Right atrium auricular region (tissue), 2 donors: ENCODE measurements around the gene HSPA6. TPM values are rescaled to one million over a fixed set of nuclear protein-coding genes. Genes with fewer than 3 reads are reported as not detected.

Experiments used
- DNase-seq: peaks from one replicate; pipeline ENCODE4 v3.0.0-alpha.2; 2019; ENCODE audit warnings: low spot score
- H3K27ac ChIP-seq, 2 donors: fragments of 200-600 bp; sonication (generic); 1 replicate in 1 of 2; 2 replicates in 1 of 2; pipeline ENCODE4 v1.5.1; 2016 to 2019
- H3K27me3 ChIP-seq, 2 donors: fragments of 200-600 bp; sonication (generic); one replicate each; pipeline versions ENCODE4 v1.5.1 to v1.6.0; 2017 to 2019
- H3K36me3 ChIP-seq: fragments of 200-600 bp; sonication (generic); one replicate; pipeline ENCODE4 v1.5.1; 2016
- H3K4me1 ChIP-seq, 2 donors: fragments of 200-600 bp; sonication (generic); one replicate each; pipeline versions ENCODE4 v1.5.1 to v1.6.0; 2017 to 2019
- H3K4me3 ChIP-seq, 2 donors: fragments of 200-600 bp; sonication (generic); 1 replicate in 1 of 2; 2 replicates in 1 of 2; pipeline ENCODE4 v1.5.1; 2017 to 2019; ENCODE audit warnings: mild to moderate bottlenecking in 1 of 2, moderate library complexity in 1 of 2
- H3K9me3 ChIP-seq, 2 donors: fragments of 200-600 bp; sonication (generic); one replicate each; pipeline ENCODE4 v1.5.1; 2019
- CTCF ChIP-seq, 2 donors: fragments of 200-600 bp; sonication (generic); IDR thresholded peaks; one replicate each; pipeline ENCODE4 v1.5.1; 2019; ENCODE audit warnings: antibody characterized with exemption in 2 of 2
- total RNA-seq, 2 donors: library from RNA; depleted of rRNA; stranded (reverse); fragments of >200 nt; gene quantifications; one replicate each; pipeline ENCODE4 v1.1.0, GENCODE V29; 2016

HSPA6 gene
- total RNA-seq, 2 donors from 2014 or later: 0.48 to 1.3 TPM

DNA sequence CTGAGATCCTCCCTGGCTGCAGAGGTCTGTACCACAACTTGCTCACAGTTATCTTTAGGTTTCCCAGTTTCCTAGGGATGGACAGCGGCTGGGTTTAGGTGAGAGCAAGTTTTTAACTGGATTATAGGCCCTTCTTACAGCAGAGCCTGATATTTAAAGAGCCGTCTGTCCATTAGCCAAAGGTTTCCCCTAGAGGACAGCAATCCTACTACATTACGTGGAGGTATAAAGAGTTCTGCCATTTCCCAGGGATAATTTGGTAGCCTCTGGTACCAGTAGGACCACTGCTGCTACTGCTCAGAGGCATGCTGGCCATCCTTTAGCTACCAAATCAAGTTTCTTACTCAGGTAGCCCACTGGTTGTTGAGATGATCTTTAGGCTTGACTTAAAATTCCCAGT is 41.0 kb upstream of the HSPA6 start:
- no peak for DNase-seq
- H3K27ac ChIP-seq: no peak overlapping the region
- H3K4me3 ChIP-seq: no peak overlapping the region
- TF ChIP-seq CTCF (IDR thresholded peaks at IDR 0.05): no peak
- no peaks in the 10 kb centered on the region for H3K9me3 ChIP-seq
- H3K4me1 ChIP-seq: peaks cover 0 to 5% of the 10 kb centered on the region in 2 donors
- H3K36me3 ChIP-seq: no peaks in the 10 kb centered on the region
- H3K27me3 ChIP-seq: no peaks in the 10 kb centered on the region

GRCh38 chr1:161484613-161485012 is 39.7 kb upstream of the HSPA6 start:
- no peaks in the 10 kb centered on the region for H3K27me3 ChIP-seq
- H3K9me3 ChIP-seq: no peaks in the 10 kb centered on the region
- H3K4me3 ChIP-seq: no peak overlapping the region
- DNase-seq: no peak
- no peaks in the 10 kb centered on the region for H3K36me3 ChIP-seq
- peaks cover 0 to 5% of the 10 kb centered on the region in 2 donors for H3K4me1 ChIP-seq
- no peak overlapping the region for H3K27ac ChIP-seq
- no peak for TF ChIP-seq CTCF (IDR thresholded peaks at IDR 0.05)

DNA sequence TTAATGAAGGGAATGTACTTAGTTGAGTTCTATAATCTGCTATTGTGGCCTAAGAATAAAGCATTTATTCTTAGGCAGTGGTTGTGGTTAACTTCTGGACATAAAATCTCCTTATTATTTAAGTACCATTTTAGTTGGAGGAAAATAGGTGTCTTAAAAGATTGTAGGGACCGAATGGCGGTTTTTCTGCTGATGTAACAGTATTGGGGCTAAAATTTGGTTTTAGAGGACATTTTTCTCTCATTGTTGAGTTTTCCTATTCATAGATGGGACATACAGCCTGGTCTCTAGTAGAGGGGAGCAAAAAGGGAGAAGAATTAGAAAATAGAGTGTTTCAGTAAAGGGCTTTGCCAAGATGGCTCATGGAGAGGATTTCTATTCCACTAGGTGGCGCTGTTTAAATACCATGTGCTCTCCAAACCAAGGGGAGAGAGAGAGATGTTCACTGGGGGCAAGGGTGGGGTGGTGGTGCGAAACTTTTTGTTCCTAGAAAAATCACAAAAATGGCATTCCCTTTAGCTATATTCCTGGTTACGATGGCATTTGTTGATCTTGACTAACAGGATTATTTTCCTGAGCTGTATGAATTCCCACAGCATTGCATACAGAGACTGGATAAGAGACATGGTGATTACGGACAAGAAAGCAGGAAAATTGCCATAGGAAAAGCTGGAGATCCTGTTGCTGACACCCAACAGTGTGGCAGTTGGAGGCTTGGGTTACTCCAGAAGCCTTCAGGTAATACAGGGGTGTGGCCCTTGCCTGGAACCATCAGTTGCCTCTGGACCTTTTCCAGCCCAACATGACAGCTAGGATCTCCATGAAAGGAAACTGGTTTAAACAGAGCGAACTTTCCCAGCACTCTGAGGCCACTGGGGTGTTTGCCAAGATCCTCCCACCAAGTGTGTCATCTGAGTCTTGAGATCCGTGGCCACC is 37.3 kb upstream of the HSPA6 start:
- TF ChIP-seq CTCF (IDR thresholded peaks at IDR 0.05): peak; percentile 59 to 83
- peak; percentile 68 for DNase-seq
- Histone ChIP-seq H3K27ac (no peak overlapping the region), H3K4me3 (no peak overlapping the region), H3K4me1 (peaks cover 0 to 5% of the 10 kb centered on the region in 2 donors), H3K36me3 (no peaks in the 10 kb centered on the region), H3K27me3 (no peaks in the 10 kb centered on the region), H3K9me3 (no peaks in the 10 kb centered on the region)

DNA sequence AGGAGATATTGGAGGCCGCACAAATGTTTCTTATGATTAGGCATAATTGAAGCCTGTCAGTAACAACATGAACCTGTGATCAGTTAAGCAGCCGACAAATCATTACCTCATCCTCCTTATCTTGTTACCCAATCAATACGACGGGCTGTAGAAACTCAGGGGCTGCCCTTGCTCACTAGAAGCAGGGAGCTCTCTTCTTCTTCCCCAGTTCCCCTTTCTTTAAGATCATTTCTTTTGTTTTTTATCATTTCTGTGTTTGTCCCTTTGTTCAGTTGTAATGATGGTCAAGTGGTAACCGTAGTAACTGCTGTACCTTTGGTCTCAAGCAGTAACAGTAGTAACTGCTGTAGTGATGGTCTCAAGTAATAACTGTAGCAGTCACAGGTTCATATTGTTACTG is 32.9 kb upstream of the HSPA6 start:
- H3K27me3 ChIP-seq: no peaks in the 10 kb centered on the region
- TF ChIP-seq CTCF (IDR thresholded peaks at IDR 0.05): no peak

GRCh38 chr1:161492827-161493226 is 31.5 kb upstream of the HSPA6 start:
- Histone ChIP-seq H3K27me3 (no peaks in the 10 kb centered on the region), H3K4me3 (no peak overlapping the region), H3K9me3 (no peaks in the 10 kb centered on the region), H3K36me3 (no peaks in the 10 kb centered on the region), H3K4me1 (no peaks in the 10 kb centered on the region), H3K27ac (no peak overlapping the region)
- TF ChIP-seq CTCF (IDR thresholded peaks at IDR 0.05): no peak
- DNase-seq: no peak

More for the DNA sequence above, 32.9 kb upstream of the HSPA6 start:
- H3K27ac ChIP-seq: no peak overlapping the region
- H3K9me3 ChIP-seq: no peaks in the 10 kb centered on the region
- H3K36me3 ChIP-seq: no peaks in the 10 kb centered on the region
- DNase-seq: no peak
- peaks cover 0 to 5% of the 10 kb centered on the region in 2 donors for H3K4me1 ChIP-seq
- H3K4me3 ChIP-seq: no peak overlapping the region
